Keratinocyte (primary cell): ENCODE measurements around the gene CBLB.

ENCODE experiments used
- EZH2 ChIP-seq: IDR thresholded peaks from one replicate; pipeline ENCODE4 v1.6.1; 2012; ENCODE audit warnings: inconsistent platforms, mild to moderate bottlenecking, low read length, moderate library complexity
- TF ChIP-seq, protein P1 (sequence below), 3 experiments: IDR thresholded peaks in 1 of 3; conservative IDR thresholded peaks in 1 of 3; optimal IDR thresholded peaks in 1 of 3; 2 replicates in 2 of 3; 3 replicates in 1 of 3; pipeline versions ENCODE3 to v1.5.1; 2011; ENCODE audit warnings: low read length in 3 of 3, mild to moderate bottlenecking in 3 of 3, moderate library complexity in 2 of 3, control low read depth in 1 of 3, inconsistent platforms in 1 of 3; ENCODE audit not compliant: insufficient read depth in 2 of 3; ENCODE audit errors: extremely low read depth in 1 of 3

GRCh38 chr3:105786241-105786640, 82.6 kb downstream of the CBLB start:
- TF ChIP-seq, protein P1, sequence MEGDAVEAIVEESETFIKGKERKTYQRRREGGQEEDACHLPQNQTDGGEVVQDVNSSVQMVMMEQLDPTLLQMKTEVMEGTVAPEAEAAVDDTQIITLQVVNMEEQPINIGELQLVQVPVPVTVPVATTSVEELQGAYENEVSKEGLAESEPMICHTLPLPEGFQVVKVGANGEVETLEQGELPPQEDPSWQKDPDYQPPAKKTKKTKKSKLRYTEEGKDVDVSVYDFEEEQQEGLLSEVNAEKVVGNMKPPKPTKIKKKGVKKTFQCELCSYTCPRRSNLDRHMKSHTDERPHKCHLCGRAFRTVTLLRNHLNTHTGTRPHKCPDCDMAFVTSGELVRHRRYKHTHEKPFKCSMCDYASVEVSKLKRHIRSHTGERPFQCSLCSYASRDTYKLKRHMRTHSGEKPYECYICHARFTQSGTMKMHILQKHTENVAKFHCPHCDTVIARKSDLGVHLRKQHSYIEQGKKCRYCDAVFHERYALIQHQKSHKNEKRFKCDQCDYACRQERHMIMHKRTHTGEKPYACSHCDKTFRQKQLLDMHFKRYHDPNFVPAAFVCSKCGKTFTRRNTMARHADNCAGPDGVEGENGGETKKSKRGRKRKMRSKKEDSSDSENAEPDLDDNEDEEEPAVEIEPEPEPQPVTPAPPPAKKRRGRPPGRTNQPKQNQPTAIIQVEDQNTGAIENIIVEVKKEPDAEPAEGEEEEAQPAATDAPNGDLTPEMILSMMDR (optimal IDR thresholded peaks at IDR 0.05 in 1 of 3, IDR thresholded peaks at IDR 0.05 in 1 of 3, conservative IDR thresholded peaks at IDR 0.05 in 1 of 3; ENCODE audit: extremely low read depth in 1 of 3, insufficient read depth in 2 of 3, low read length in 3 of 3) = no peak
- no peak for TF ChIP-seq EZH2
